GM12801 (cell line): ENCODE measurements around the gene SCARB2.

Experiments
- CTCF ChIP-seq: IDR thresholded peaks from one replicate; pipeline ENCODE4 v1.5.1; 2011; ENCODE audit warnings: control low read depth; ENCODE audit not compliant: insufficient read length; ENCODE audit errors: extremely low read depth

The SCARB2 gene

GRCh38 chr4:76148142-76148865 lies 65.3 kb downstream of the SCARB2 start, which contains the start of gene NUP54:
Gene NUP54, minus strand, starts transcription at chr4:76148397. Its CDS starts 23 bp downstream, at chr4:76148374.
- no peak for TF ChIP-seq CTCF

- TF ChIP-seq CTCF, result no peak
Observed at GRCh38 chr4:76147454-76148141, 66.0 kb downstream of the SCARB2 start.

GRCh38 chr4:76144546-76144945 lies 69.1 kb downstream of the SCARB2 start:
- TF ChIP-seq CTCF, result no peak

- TF ChIP-seq CTCF, result no peak
Observed at GRCh38 chr4:76141241-76141640, 72.4 kb downstream of the SCARB2 start.

GRCh38 chr4:76127754-76128153 lies 85.9 kb downstream of the SCARB2 start:
- no peak for TF ChIP-seq CTCF

GRCh38 chr4:76125816-76126215 lies 87.8 kb downstream of the SCARB2 start:
- TF ChIP-seq CTCF, result no peak

- TF ChIP-seq CTCF, result no peak
Observed at GRCh38 chr4:76120199-76120598, 93.4 kb downstream of the SCARB2 start.
